Natural killer cell (primary cell): ENCODE measurements around the gene TWF1. TPM values are rescaled to one million over a fixed set of nuclear protein-coding genes. Genes with fewer than 3 reads are reported as not detected.
"Not testable (repeated sequence)": the region's sequence is repeated elsewhere in the genome, so short reads cannot be mapped to it uniquely, and the experiment has no call there.

ENCODE experiments used
- ATAC-seq, 3 donors: fragments of 150-1000 bp in 2 of 3; fragments of 200-7000 bp in 1 of 3; cut with Tn5 transposase; 1 replicate in 1 of 3; 2 replicates in 2 of 3; pipeline ENCODE4 v1.10.0; 2021; ENCODE audit warnings: mild to moderate bottlenecking in 2 of 3, moderate library complexity in 2 of 3
- DNase-seq, 2 donors: peaks; one replicate each; pipeline versions ENCODE4 v3.0.0 to v3.0.0-alpha.2; 2013 to 2021; ENCODE audit warnings: mixed read lengths in 1 of 2
- H3K27ac ChIP-seq: one replicate; pipeline ENCODE4 v1.5.1; 2013; ENCODE audit warnings: mild to moderate bottlenecking, low read length
- H3K27me3 ChIP-seq: one replicate; pipeline ENCODE4 v1.6.1; 2013; ENCODE audit warnings: low read length; ENCODE audit not compliant: control insufficient read depth, insufficient read depth
- H3K36me3 ChIP-seq: one replicate; pipeline ENCODE4 v1.6.1; 2013; ENCODE audit warnings: low read length; ENCODE audit not compliant: control insufficient read depth, insufficient read depth
- H3K4me1 ChIP-seq: one replicate; pipeline ENCODE4 v1.6.1; 2013; ENCODE audit warnings: low read length; ENCODE audit not compliant: control insufficient read depth, insufficient read depth
- H3K4me3 ChIP-seq: one replicate; pipeline ENCODE4 v1.5.1; 2013; ENCODE audit warnings: low read length
- H3K9me3 ChIP-seq: one replicate; pipeline ENCODE4 v1.6.1; 2013; ENCODE audit warnings: low read length; ENCODE audit not compliant: control insufficient read depth, insufficient read depth
- H3K27ac Mint-ChIP-seq, 2 donors: one replicate each; pipeline ENCODE4 v1.8.0; 2022; ENCODE audit warnings: mild to moderate bottlenecking in 2 of 2, mixed read lengths in 2 of 2, moderate library complexity in 1 of 2
- H3K27me3 Mint-ChIP-seq, 2 donors: one replicate each; pipeline ENCODE4 v1.8.0; 2022; ENCODE audit warnings: low read depth in 2 of 2, mixed read lengths in 2 of 2
- H3K36me3 Mint-ChIP-seq: one replicate; pipeline ENCODE4 v1.8.0; 2022; ENCODE audit warnings: mixed read lengths
- H3K4me1 Mint-ChIP-seq, 2 donors: one replicate each; pipeline ENCODE4 v1.8.0; 2022; ENCODE audit warnings: mixed read lengths in 2 of 2
- H3K4me3 Mint-ChIP-seq: one replicate; pipeline ENCODE4 v1.8.0; 2022; ENCODE audit warnings: mild to moderate bottlenecking, moderate library complexity, mixed read lengths
- H3K9me3 Mint-ChIP-seq, 2 donors: one replicate each; pipeline ENCODE4 v1.8.0; 2022; ENCODE audit warnings: mixed read lengths in 2 of 2
- CTCF ChIP-seq: fragments of 200-600 bp; IDR thresholded peaks from one replicate; pipeline ENCODE4 v1.8.0; 2022; ENCODE audit warnings: antibody characterized with exemption
- WGBS: methylation state at CpG from one replicate; pipeline ENCODE4 v1.1.7; 2013; ENCODE audit warnings: missing lambda C conversion rate; ENCODE audit not compliant: insufficient coverage; 5-methylcytosine and 5-hydroxymethylcytosine counted together
- intact Hi-C: fragments of 100-400 bp; cut with micrococcal nuclease; formaldehyde crosslinking; loops from one replicate; pipeline ENCODE4 v1.14.2; 2022
- total RNA-seq, 4 donors: library from RNA; stranded (reverse); fragments of 120-200 nt in 1 of 4; gene quantifications; one replicate each; pipeline versions ENCODE4 v1.2.3 to v1.2.4, GENCODE V29; 2013 to 2022

TWF1 gene
- total RNA-seq, 3 donors from 2014 or later (not counting 1 experiment from before 2014, with no cell fraction given), result 68.0 to 75.5 (median 68.1) TPM

- H3K36me3 Mint-ChIP-seq, result peaks cover 16% of the 10 kb centered on the region
- WGBS, result 100% methylated on average over 2 of the region's 3 CpGs
These were observed 52.1 kb downstream of the TWF1 start for GRCh38 chr12:43754015-43754414.

DNA sequence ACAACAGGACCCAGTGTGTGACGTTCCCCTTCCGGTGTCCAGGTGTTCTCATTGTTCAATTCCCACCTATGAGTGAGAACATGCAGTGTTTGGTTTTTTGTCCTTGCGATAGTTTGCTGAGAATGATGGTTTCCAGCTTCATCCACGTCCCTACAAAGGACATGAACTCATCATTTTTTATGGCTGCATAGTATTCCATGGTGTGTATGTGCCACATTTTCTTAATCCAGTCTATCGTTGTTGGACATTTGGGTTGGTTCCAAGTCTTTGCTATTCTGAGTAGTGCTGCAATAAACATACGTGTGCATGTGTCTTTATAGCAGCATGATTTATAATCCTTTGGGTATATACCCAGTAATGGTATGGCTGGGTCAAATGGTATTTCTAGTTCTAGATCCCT is 54.8 kb downstream of the TWF1 start:
- WGBS, result no CpG with 5 or more reads among the region's 6 CpGs
- peaks cover 14 to 32% of the 10 kb centered on the region in 2 donors for H3K4me1 Mint-ChIP-seq
- intact Hi-C loops, result not testable (repeated sequence)

More at GRCh38 chr12:43754015-43754414, 52.1 kb downstream of the TWF1 start:
- H3K36me3 ChIP-seq, result peaks cover 11% of the 10 kb centered on the region
- ATAC-seq, result no peak
- intact Hi-C loops, result no loop called here
- H3K4me3 ChIP-seq, result no peak overlapping the region
- Mint-ChIP-seq H3K4me3 (no peak overlapping the region), H3K4me1 (peaks cover 32 to 50% of the 10 kb centered on the region in 2 donors), H3K27ac (no peak overlapping the region), H3K9me3 (no peaks in the 10 kb centered on the region), H3K27me3 (no peaks in the 10 kb centered on the region)
- H3K9me3 ChIP-seq, result no peaks in the 10 kb centered on the region
- no peak overlapping the region for H3K27ac ChIP-seq
- no peak for DNase-seq
- no peaks in the 10 kb centered on the region for H3K27me3 ChIP-seq
- no peak for TF ChIP-seq CTCF
- H3K4me1 ChIP-seq, result peaks cover 4% of the 10 kb centered on the region

DNA sequence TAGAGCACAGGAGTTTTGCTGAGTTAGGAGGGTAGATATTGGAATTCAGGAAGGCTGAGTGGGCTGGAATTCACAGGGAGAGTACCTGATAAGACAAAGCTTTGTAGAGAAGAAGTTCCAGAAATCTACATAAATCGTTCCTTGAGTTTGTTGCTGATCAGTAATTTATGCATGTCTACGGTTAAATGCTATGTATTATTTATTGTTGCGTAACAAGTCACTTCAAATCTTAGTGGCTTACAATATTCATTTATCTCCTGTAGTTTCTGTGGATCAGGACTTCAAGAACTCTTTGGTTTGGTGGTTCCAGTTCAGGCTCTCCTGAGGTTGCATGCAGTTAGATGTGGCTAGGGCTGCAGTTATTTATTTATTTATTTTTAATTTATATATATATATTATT is 55.3 kb downstream of the TWF1 start:
- Mint-ChIP-seq H3K4me3 (no peak overlapping the region), H3K9me3 (no peaks in the 10 kb centered on the region), H3K27me3 (no peaks in the 10 kb centered on the region), H3K27ac (peak overlapping the region in 1 of 2 donors; percentile 7), H3K4me1 (peaks cover 12 to 26% of the 10 kb centered on the region in 2 donors), H3K36me3 (peaks cover 16% of the 10 kb centered on the region)
- no peak for TF ChIP-seq CTCF
- Histone ChIP-seq H3K9me3 (no peaks in the 10 kb centered on the region), H3K27me3 (no peaks in the 10 kb centered on the region), H3K4me1 (no peaks in the 10 kb centered on the region), H3K4me3 (no peak overlapping the region), H3K36me3 (peaks cover 11% of the 10 kb centered on the region), H3K27ac (no peak overlapping the region)
- intact Hi-C loops, result no loop called here
- 100% methylated on average over 3 of the region's 3 CpGs for WGBS
- DNase-seq, result no peak
- no peak for ATAC-seq

More for the DNA sequence above, 54.8 kb downstream of the TWF1 start:
- ATAC-seq, H3K4me3 Mint-ChIP-seq, H3K4me1 ChIP-seq, H3K27ac Mint-ChIP-seq, DNase-seq, H3K27ac ChIP-seq, H3K27me3 ChIP-seq, H3K9me3 ChIP-seq, H3K9me3 Mint-ChIP-seq, H3K4me3 ChIP-seq, H3K27me3 Mint-ChIP-seq: not testable (repeated sequence)
- peaks cover 11% of the 10 kb centered on the region for H3K36me3 ChIP-seq
- peaks cover 16% of the 10 kb centered on the region for H3K36me3 Mint-ChIP-seq

- no peaks in the 10 kb centered on the region for H3K27me3 ChIP-seq
- no peaks in the 10 kb centered on the region for H3K4me1 ChIP-seq
- WGBS, result 100% methylated on average over 5 of the region's 5 CpGs
- no peak for ATAC-seq
- Mint-ChIP-seq H3K4me1 (peaks cover 12 to 20% of the 10 kb centered on the region in 2 donors), H3K27ac (no peak overlapping the region), H3K27me3 (no peaks in the 10 kb centered on the region), H3K9me3 (no peaks in the 10 kb centered on the region), H3K36me3 (peaks cover 7% of the 10 kb centered on the region), H3K4me3 (no peak overlapping the region)
- DNase-seq, result no peak
- no peak for TF ChIP-seq CTCF
- H3K9me3 ChIP-seq, result no peaks in the 10 kb centered on the region
- no peak overlapping the region for H3K4me3 ChIP-seq
- H3K27ac ChIP-seq, result no peak overlapping the region
- intact Hi-C loops, result no loop called here
- peaks cover 17% of the 10 kb centered on the region for H3K36me3 ChIP-seq
These were observed 57.1 kb downstream of the TWF1 start for GRCh38 chr12:43749016-43749415.
